ENCODE measurements around the gene NTNG1.

DNA sequence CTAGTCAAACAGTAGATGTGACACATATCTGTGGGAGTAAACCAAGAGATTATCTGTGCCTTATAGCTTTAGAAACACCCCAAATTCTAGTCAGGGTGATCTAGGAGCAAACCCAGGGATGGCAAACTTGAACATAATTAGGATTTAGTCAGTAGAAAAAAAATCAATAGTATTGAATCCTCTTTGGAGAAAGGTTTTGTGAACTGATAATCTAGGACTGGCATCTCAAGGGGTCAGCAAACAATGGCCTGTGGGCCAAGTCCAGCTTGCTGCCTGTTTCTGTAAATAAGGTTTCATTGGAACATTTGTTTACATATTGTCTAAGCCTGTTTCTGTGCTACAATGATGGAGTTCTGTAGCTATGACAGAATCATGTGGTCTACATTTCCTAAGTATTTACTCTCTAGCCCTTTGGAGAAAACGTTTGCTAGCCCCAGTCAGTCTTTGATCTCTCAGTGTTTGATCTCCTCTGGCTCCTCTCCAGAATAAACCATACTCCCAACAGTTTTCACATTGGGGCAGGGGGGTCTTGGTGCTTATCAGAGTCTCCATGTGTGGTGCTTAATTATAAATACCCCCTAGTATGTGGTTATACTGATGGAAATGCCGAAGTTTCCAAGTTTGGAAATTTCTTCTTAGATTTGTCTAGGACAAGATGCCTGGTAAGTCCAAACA lies 385.8 kb downstream of the NTNG1 start:
- TF ChIP-seq CTCF (IDR thresholded peaks at IDR 0.05; ENCODE audit: low read length) (no peak), EZH2 (optimal IDR thresholded peaks at IDR 0.05; ENCODE audit: low read depth, low read length) (no peak)

Measured in MM.1S (cell line).